Measurements from ENCODE around the gene HSPH1. TPM values are rescaled to one million over a fixed set of nuclear protein-coding genes. Genes with fewer than 3 reads are reported as not detected.

The HSPH1 gene
- polyA plus RNA-seq, 1 donor (not counting 4 experiments of a cell fraction or from before 2014, with no cell fraction given) = 111 TPM

DNA sequence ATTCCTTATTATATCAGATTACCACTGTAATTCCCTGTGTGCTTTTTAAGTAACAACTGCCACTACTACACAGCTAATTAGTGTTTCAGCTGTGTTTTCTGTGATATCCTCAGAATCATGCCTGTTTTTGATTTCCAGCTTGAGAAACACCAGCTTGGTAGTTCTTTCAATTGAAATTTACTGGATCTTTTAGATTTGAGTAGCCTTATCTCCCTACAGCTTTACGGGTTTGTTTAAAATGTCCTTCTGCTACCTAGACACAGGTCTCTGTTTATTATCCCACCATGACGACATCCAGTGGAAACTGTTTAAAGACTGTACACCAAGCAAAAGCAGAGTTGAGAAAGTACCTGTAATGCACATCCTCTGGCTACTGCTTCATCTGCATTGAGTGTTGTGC is 12.1 kb downstream of the HSPH1 start:
- H3K4me1 ChIP-seq (ENCODE audit: control insufficient read depth, extremely low read depth, insufficient read depth, low read length) = no peaks in the 10 kb centered on the region
- TF ChIP-seq, protein P1, sequence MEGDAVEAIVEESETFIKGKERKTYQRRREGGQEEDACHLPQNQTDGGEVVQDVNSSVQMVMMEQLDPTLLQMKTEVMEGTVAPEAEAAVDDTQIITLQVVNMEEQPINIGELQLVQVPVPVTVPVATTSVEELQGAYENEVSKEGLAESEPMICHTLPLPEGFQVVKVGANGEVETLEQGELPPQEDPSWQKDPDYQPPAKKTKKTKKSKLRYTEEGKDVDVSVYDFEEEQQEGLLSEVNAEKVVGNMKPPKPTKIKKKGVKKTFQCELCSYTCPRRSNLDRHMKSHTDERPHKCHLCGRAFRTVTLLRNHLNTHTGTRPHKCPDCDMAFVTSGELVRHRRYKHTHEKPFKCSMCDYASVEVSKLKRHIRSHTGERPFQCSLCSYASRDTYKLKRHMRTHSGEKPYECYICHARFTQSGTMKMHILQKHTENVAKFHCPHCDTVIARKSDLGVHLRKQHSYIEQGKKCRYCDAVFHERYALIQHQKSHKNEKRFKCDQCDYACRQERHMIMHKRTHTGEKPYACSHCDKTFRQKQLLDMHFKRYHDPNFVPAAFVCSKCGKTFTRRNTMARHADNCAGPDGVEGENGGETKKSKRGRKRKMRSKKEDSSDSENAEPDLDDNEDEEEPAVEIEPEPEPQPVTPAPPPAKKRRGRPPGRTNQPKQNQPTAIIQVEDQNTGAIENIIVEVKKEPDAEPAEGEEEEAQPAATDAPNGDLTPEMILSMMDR (optimal IDR thresholded peaks at IDR 0.05 in 1 of 3, IDR thresholded peaks at IDR 0.05 in 1 of 3, conservative IDR thresholded peaks at IDR 0.05 in 1 of 3; ENCODE audit: extremely low read depth in 1 of 3, insufficient read depth in 2 of 3, low read length in 3 of 3) = no peak
- no peak for TF ChIP-seq EZH2 (IDR thresholded peaks at IDR 0.05; ENCODE audit: low read length)
- no peak for FAIRE-seq
- no peak overlapping the region for H3K4me3 ChIP-seq (ENCODE audit: control insufficient read depth in 2 of 3, extremely low read depth in 1 of 3, insufficient read depth in 2 of 3, low read depth in 1 of 3, low read length in 3 of 3)
- H3K36me3 ChIP-seq (ENCODE audit: control insufficient read depth in 2 of 2, extremely low read depth in 1 of 2, insufficient read depth in 2 of 2, low read length in 2 of 2) = peaks cover 34 to 35% of the 10 kb centered on the region in 2 experiments
- DNase-seq (ENCODE audit: low read depth, low spot score) = no peak
- no peaks in the 10 kb centered on the region for H3K9me1 ChIP-seq (ENCODE audit: control insufficient read depth, extremely low read depth, insufficient read depth, low read length)
- H2AFZ ChIP-seq (ENCODE audit: control insufficient read depth, low read length) = no peak overlapping the region
- H3K79me2 ChIP-seq (ENCODE audit: control insufficient read depth, insufficient read depth, low read length) = peaks cover 22% of the 10 kb centered on the region
- no peaks in the 10 kb centered on the region for H4K20me1 ChIP-seq (ENCODE audit: control insufficient read depth, extremely low read depth, insufficient read depth, low read length)
- H3K9ac ChIP-seq (ENCODE audit: control insufficient read depth, extremely low read depth, insufficient read depth, low read length) = no peak overlapping the region
- no peaks in the 10 kb centered on the region for H3K9me3 ChIP-seq (ENCODE audit: control insufficient read depth, low read depth, low read length)
- no peaks in the 10 kb centered on the region for H3K27me3 ChIP-seq (ENCODE audit: control insufficient read depth, extremely low read depth, insufficient read depth, low read length)
- dilution Hi-C loops (cut with MboI; ENCODE audit: extremely low pct_ligation_motif_present, low sequenced_read_pairs) = no loop called here
- H3K4me2 ChIP-seq (ENCODE audit: control insufficient read depth, extremely low read depth, insufficient read depth, low read depth, low read length) = no peak overlapping the region
- H3K27ac ChIP-seq (ENCODE audit: control insufficient read depth, insufficient read depth, low read length) = no peak overlapping the region

DNA sequence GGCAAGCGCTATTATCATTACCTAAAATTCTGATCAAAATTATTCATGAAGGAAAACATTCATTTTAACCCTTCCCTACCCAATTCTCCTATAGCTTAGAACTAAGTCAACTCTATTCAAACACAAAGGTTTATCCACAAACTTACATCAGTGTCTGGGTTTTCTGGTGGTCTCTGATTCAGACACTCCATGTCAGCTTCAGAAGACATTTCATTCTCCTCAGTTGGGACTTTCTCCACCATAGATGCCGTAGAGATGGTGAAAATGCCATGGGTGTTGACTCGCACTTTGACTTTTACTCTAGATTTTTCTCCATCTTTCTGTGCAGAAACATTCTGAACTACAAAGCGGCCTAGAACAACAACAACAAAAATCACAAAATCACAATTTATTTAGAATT is 16.3 kb downstream of the HSPH1 start:
- no peak for DNase-seq (ENCODE audit: low read depth, low spot score)
- Histone ChIP-seq H3K9ac (ENCODE audit: control insufficient read depth, extremely low read depth, insufficient read depth, low read length) (no peak overlapping the region), H3K4me2 (ENCODE audit: control insufficient read depth, extremely low read depth, insufficient read depth, low read depth, low read length) (no peak overlapping the region), H3K4me3 (ENCODE audit: control insufficient read depth in 2 of 3, extremely low read depth in 1 of 3, insufficient read depth in 2 of 3, low read depth in 1 of 3, low read length in 3 of 3) (no peak overlapping the region), H3K27me3 (ENCODE audit: control insufficient read depth, extremely low read depth, insufficient read depth, low read length) (no peaks in the 10 kb centered on the region), H3K27ac (ENCODE audit: control insufficient read depth, insufficient read depth, low read length) (no peak overlapping the region), H4K20me1 (ENCODE audit: control insufficient read depth, extremely low read depth, insufficient read depth, low read length) (no peaks in the 10 kb centered on the region), H3K9me1 (ENCODE audit: control insufficient read depth, extremely low read depth, insufficient read depth, low read length) (no peaks in the 10 kb centered on the region), H3K79me2 (ENCODE audit: control insufficient read depth, insufficient read depth, low read length) (peaks cover 31% of the 10 kb centered on the region), H3K4me1 (ENCODE audit: control insufficient read depth, extremely low read depth, insufficient read depth, low read length) (no peaks in the 10 kb centered on the region), H2AFZ (ENCODE audit: control insufficient read depth, low read length) (no peak overlapping the region), H3K36me3 (ENCODE audit: control insufficient read depth in 2 of 2, extremely low read depth in 1 of 2, insufficient read depth in 2 of 2, low read length in 2 of 2) (peaks cover 25 to 45% of the 10 kb centered on the region in 2 experiments), H3K9me3 (ENCODE audit: control insufficient read depth, low read depth, low read length) (no peaks in the 10 kb centered on the region)
- dilution Hi-C loops (cut with MboI; ENCODE audit: extremely low pct_ligation_motif_present, low sequenced_read_pairs) = no loop called here
- no peak for FAIRE-seq
- no peak for TF ChIP-seq EZH2 (IDR thresholded peaks at IDR 0.05; ENCODE audit: low read length)
- TF ChIP-seq, protein P1 (optimal IDR thresholded peaks at IDR 0.05 in 1 of 3, IDR thresholded peaks at IDR 0.05 in 1 of 3, conservative IDR thresholded peaks at IDR 0.05 in 1 of 3; ENCODE audit: extremely low read depth in 1 of 3, insufficient read depth in 2 of 3, low read length in 3 of 3) = no peak
